Coronary artery (tissue), 2 donors: ENCODE data around the gene KRT79.

Experiments
- DNase-seq: peaks from one replicate; pipeline ENCODE4 v3.0.0-alpha.2; 2017; ENCODE audit warnings: low spot score
- H3K27ac ChIP-seq, 2 donors: fragments of 200-600 bp; sonication (generic); one replicate each; pipeline ENCODE4 v1.5.1; 2016 to 2019
- H3K4me3 ChIP-seq: fragments of 200-600 bp; sonication (generic); 2 replicates; pipeline ENCODE4 v1.5.1; 2016; ENCODE audit warnings: mild to moderate bottlenecking, moderate library complexity
- CTCF ChIP-seq: fragments of 200-600 bp; sonication (generic); IDR thresholded peaks from one replicate; pipeline ENCODE4 v1.5.1; 2019; ENCODE audit warnings: antibody characterized with exemption

KRT79 gene

GRCh38 chr12:52828156-52828555 lies 6.0 kb downstream of the KRT79 start:
- TF ChIP-seq CTCF: no peak
- H3K27ac ChIP-seq: no peak overlapping the region
- H3K4me3 ChIP-seq: no peak overlapping the region
- no peak for DNase-seq

- H3K4me3 ChIP-seq: no peak overlapping the region
- TF ChIP-seq CTCF: no peak
- no peak for DNase-seq
- H3K27ac ChIP-seq: no peak overlapping the region
Measured at GRCh38 chr12:52827499-52828090, 6.5 kb downstream of the KRT79 start.

- TF ChIP-seq CTCF: no peak
- Histone ChIP-seq H3K27ac (no peak overlapping the region), H3K4me3 (no peak overlapping the region)
- DNase-seq: no peak
Measured at GRCh38 chr12:52826611-52827498, 7.3 kb downstream of the KRT79 start.

GRCh38 chr12:52825961-52826360 lies 8.2 kb downstream of the KRT79 start:
- Histone ChIP-seq H3K27ac (no peak overlapping the region), H3K4me3 (no peak overlapping the region)
- TF ChIP-seq CTCF: no peak
- DNase-seq: no peak

- no peak for TF ChIP-seq CTCF
- no peak overlapping the region for H3K27ac ChIP-seq
- H3K4me3 ChIP-seq: no peak overlapping the region
- DNase-seq: no peak
Measured at GRCh38 chr12:52824741-52825410, 9.2 kb downstream of the KRT79 start.

GRCh38 chr12:52823761-52824450 lies 10.2 kb downstream of the KRT79 start:
- Histone ChIP-seq H3K4me3 (no peak overlapping the region), H3K27ac (no peak overlapping the region)
- DNase-seq: no peak
- no peak for TF ChIP-seq CTCF
